ENCODE data around the gene CACYBP.

The CACYBP gene

GRCh38 chr1:175050992-175051391 is 51.2 kb downstream of the CACYBP start:
- no peak for TF ChIP-seq CTCF (IDR thresholded peaks at IDR 0.05; ENCODE audit: low read depth, low read length)
- no peak for DNase-seq (ENCODE audit: extremely low read depth, low read depth)

- no peak for TF ChIP-seq CTCF (IDR thresholded peaks at IDR 0.05; ENCODE audit: low read depth, low read length)
- DNase-seq (ENCODE audit: extremely low read depth, low read depth), result no peak
These were observed 55.0 kb downstream of the CACYBP start for GRCh38 chr1:175054736-175055135.

All from AG09319 (cell line).